Upper lobe of right lung (tissue), 1 donor: Measurements from ENCODE around the gene MRPS18A. TPM values are rescaled to one million over a fixed set of nuclear protein-coding genes. Genes with fewer than 3 reads are reported as not detected.

Source experiments
- ATAC-seq: fragments of 200-7000 bp; cut with Tn5 transposase; one replicate; pipeline ENCODE4 v1.9.1; 2020; ENCODE audit warnings: mild to moderate bottlenecking, moderate library complexity
- DNase-seq: peaks from one replicate; pipeline ENCODE4 v3.0.0-alpha.2; 2020
- H3K27ac ChIP-seq: fragments of 200-600 bp; one replicate; pipeline ENCODE4 v1.8.0; 2022
- H3K27me3 ChIP-seq: fragments of 200-600 bp; one replicate; pipeline ENCODE4 v1.8.0; 2022; ENCODE audit warnings: mild to moderate bottlenecking
- H3K36me3 ChIP-seq: fragments of 200-600 bp; one replicate; pipeline ENCODE4 v1.8.0; 2022
- H3K4me1 ChIP-seq: fragments of 200-600 bp; one replicate; pipeline ENCODE4 v1.8.0; 2022
- H3K4me3 ChIP-seq: fragments of 200-600 bp; one replicate; pipeline ENCODE4 v1.8.0; 2022; ENCODE audit warnings: mild to moderate bottlenecking
- H3K9me3 ChIP-seq: fragments of 200-600 bp; one replicate; pipeline ENCODE4 v1.8.0; 2022
- intact Hi-C: fragments of 100-400 bp; cut with DNase I; formaldehyde crosslinking; loops from one replicate; pipeline ENCODE4 v1.11.0; 2022
- total RNA-seq: library from RNA; stranded (reverse); fragmentation: NEBNext Ultra II Directional; extraction: Animal tissue kit (Norgen Biotek cat#: 25700); gene quantifications from one replicate; pipeline ENCODE4 v1.2.1, GENCODE V29; 2021
- TF ChIP-seq, protein P1 (sequence below): fragments of 200-600 bp; IDR thresholded peaks from one replicate; pipeline ENCODE4 v1.8.0; 2022; ENCODE audit warnings: antibody characterized with exemption
- donor health status: DM: no; HTN: yes; CAD: no; lungs with severe emphysema.

The MRPS18A gene
- total RNA-seq, 1 donor from 2014 or later: 28.1 TPM

DNA sequence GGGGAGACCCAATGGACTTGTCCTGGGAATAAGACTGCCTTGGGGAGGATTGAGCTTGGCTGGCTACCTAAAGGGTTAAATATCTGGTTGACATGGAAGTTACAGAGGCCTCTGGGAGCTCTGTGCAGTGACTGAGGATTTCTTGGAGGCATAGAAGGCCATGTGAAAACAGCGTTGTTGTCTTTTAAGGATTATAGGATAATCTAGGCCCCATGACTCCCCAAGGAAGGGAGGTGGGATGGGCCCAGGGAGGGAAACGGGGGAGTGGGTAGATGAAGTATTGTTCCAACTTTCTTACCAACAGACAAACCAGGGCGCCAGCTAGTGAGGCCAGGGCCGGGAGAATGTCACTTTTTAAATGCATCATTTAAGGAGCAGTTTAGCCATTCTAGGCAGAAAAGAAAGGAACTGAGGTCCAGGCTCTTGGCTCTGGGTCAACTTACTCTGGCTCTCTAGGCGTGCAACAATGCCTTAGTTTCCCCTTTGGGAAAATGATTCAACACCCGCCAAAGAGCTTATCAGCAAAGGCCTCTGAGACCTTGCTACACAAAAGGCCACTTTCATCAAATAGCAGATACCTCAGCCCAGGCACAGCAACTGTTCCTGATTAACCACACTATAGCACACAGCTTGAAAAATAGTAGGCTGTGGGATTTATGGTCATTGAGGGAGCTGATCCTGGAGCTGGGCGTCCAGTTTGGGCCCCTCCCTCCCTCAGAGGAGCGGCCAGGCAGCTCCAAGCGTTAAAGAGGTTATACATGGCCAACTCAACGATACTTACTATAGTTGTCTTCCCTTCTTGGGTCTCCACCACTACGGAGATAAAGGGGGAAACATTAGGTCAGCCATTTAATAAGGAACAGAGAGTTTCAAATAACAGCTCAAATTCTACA is 7.0 kb downstream of the MRPS18A start:
- no peak for DNase-seq
- Histone ChIP-seq H3K4me3 (no peak overlapping the region), H3K9me3 (no peaks in the 10 kb centered on the region), H3K27ac (no peak overlapping the region), H3K36me3 (peaks cover 57% of the 10 kb centered on the region), H3K27me3 (no peaks in the 10 kb centered on the region), H3K4me1 (peaks cover 9% of the 10 kb centered on the region)
- intact Hi-C loops: no loop called here
- ATAC-seq: no peak
- TF ChIP-seq, protein P1, sequence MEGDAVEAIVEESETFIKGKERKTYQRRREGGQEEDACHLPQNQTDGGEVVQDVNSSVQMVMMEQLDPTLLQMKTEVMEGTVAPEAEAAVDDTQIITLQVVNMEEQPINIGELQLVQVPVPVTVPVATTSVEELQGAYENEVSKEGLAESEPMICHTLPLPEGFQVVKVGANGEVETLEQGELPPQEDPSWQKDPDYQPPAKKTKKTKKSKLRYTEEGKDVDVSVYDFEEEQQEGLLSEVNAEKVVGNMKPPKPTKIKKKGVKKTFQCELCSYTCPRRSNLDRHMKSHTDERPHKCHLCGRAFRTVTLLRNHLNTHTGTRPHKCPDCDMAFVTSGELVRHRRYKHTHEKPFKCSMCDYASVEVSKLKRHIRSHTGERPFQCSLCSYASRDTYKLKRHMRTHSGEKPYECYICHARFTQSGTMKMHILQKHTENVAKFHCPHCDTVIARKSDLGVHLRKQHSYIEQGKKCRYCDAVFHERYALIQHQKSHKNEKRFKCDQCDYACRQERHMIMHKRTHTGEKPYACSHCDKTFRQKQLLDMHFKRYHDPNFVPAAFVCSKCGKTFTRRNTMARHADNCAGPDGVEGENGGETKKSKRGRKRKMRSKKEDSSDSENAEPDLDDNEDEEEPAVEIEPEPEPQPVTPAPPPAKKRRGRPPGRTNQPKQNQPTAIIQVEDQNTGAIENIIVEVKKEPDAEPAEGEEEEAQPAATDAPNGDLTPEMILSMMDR: no peak

DNA sequence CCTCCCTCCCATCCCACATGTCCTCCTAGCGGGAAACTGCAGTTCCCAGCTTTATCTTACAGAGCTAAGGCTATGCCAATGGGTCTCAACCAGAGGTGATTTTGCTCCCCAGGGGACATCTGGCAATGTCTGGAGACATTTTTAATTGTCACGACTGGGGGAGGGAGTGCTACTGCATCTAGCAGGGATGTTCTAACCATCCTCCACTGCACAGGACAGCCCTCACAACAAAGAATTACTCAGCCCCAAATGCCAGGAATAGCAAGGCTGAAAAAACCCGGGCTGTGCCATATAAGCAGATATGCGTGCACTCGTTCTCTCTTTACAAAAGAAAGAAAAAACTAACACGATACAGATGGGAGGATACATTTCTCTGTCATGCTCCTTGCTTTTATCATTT is 8.5 kb downstream of the MRPS18A start:
- H3K4me3 ChIP-seq: no peak overlapping the region
- H3K27ac ChIP-seq: no peak overlapping the region
- H3K36me3 ChIP-seq: peaks cover 72% of the 10 kb centered on the region
- DNase-seq (no peak), ATAC-seq (no peak)
- intact Hi-C loops: no loop called here
- TF ChIP-seq, protein P1: no peak
- no peaks in the 10 kb centered on the region for H3K9me3 ChIP-seq
- peaks cover 10% of the 10 kb centered on the region for H3K4me1 ChIP-seq
- no peaks in the 10 kb centered on the region for H3K27me3 ChIP-seq

DNA sequence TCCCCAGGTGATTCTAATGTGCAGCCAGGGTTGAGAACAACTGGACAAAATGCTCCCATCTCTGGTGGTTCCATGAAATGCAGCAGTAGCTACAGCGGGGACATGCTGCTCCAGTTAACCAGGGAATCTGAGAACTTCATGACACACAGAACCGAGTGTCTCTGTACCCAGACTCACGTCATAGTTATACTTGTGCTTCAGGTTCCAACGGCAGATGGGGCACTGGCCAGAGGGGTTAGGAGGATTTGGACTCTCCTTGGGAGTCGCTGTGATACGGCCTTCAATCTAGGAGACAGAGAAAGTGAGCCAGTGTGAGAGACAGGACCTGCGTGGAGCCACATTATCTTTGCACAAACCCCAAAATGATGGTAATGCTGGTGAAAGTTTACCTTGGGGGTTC is 9.2 kb downstream of the MRPS18A start:
- H3K27ac ChIP-seq: no peak overlapping the region
- no peaks in the 10 kb centered on the region for H3K27me3 ChIP-seq
- H3K4me3 ChIP-seq: no peak overlapping the region
- TF ChIP-seq, protein P1: no peak
- ATAC-seq (no peak), DNase-seq (no peak)
- H3K9me3 ChIP-seq: no peaks in the 10 kb centered on the region
- peaks cover 3% of the 10 kb centered on the region for H3K4me1 ChIP-seq
- H3K36me3 ChIP-seq: peaks cover 79% of the 10 kb centered on the region
- intact Hi-C loops: no loop called here

DNA sequence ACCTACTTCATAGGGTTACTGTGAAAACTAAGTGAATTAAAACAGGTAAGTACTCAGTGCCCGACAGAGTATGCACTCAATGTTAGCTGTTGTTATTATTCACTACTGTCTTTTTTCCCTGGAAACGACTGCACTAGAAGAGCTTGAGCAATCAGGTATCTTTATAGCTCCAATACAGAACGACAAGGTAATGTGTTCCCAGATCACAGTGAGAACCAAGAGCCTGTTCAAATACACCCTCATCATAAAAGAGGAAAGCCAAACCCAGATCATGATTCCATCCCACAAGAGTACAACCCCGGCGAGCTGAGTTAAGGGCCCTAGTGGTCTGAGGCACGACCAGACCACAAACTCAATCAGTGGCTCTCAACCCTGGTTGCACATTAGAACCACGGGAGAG is 9.8 kb downstream of the MRPS18A start:
- peaks cover 80% of the 10 kb centered on the region for H3K36me3 ChIP-seq

DNA sequence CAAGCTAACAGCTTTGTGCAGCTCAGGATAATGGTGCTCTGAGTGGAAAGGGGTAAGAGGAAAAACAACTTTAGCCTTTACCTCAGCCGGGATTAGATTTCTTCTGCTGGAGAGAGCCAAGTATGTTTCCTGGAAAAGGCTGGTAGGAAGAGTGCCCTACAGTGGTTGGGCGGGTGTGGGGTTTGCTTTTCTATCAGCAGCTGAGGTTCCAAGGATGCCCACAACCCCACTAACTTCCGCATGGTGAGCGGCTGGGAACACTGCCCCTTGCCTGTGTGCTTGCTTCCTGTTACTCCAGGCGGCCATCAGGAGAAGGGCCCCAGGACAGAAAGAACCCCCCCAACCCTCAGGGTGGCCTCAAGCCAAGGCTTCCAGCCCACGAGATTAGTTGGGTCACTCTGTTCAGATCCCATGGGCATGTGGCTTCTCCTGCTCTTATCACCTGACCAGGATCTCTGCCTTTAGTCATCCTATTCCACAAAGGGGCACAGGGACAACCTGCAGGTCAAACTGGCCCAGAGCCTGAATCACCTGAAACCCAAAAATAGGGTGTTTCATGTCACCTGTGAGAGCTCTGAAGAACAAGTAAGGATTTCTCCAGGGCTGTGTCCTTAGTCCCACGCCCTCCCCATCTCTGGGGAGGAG is 10.5 kb downstream of the MRPS18A start:
- DNase-seq: no peak
- Histone ChIP-seq H3K27me3 (no peaks in the 10 kb centered on the region), H3K36me3 (peaks cover 81% of the 10 kb centered on the region), H3K9me3 (no peaks in the 10 kb centered on the region), H3K4me1 (peaks cover 3% of the 10 kb centered on the region), H3K4me3 (no peak overlapping the region), H3K27ac (no peak overlapping the region)
- intact Hi-C loops: no loop called here
- no peak for ATAC-seq
- TF ChIP-seq, protein P1: no peak

More for the DNA sequence above, 9.8 kb downstream of the MRPS18A start:
- intact Hi-C loops: no loop called here
- ATAC-seq: no peak
- H3K9me3 ChIP-seq: no peaks in the 10 kb centered on the region
- peaks cover 3% of the 10 kb centered on the region for H3K4me1 ChIP-seq
- H3K4me3 ChIP-seq: no peak overlapping the region
- H3K27me3 ChIP-seq: no peaks in the 10 kb centered on the region
- TF ChIP-seq, protein P1: no peak
- DNase-seq: no peak
- no peak overlapping the region for H3K27ac ChIP-seq
